GM20000 (cell line): ENCODE data around the gene SCT.

Source experiments
- DNase-seq: peaks from one replicate; pipeline ENCODE4 v3.0.0; 2012; ENCODE audit warnings: low spot score
- CTCF ChIP-seq: IDR thresholded peaks from 2 replicates; pipeline ENCODE4 v1.5.1; 2012; ENCODE audit warnings: mild to moderate bottlenecking, control low read depth; ENCODE audit errors: extremely low read depth, missing control alignments

The SCT gene

GRCh38 chr11:624705-625635, 2.0 kb downstream of the SCT start, which contains the start of gene CDHR5:
Gene CDHR5 (minus strand): TSS chr11:624955. CDS start chr11:624902, 53 bp downstream.
- no peak for DNase-seq
- no peak for TF ChIP-seq CTCF

GRCh38 chr11:623999-624704, 2.8 kb downstream of the SCT start:
- no peak for TF ChIP-seq CTCF
- no peak for DNase-seq

GRCh38 chr11:623349-623869, 3.6 kb downstream of the SCT start:
- no peak for DNase-seq
- TF ChIP-seq CTCF: no peak

- no peak for TF ChIP-seq CTCF
- DNase-seq: no peak
Observed at GRCh38 chr11:621838-622237, 5.1 kb downstream of the SCT start.

- TF ChIP-seq CTCF: no peak
- DNase-seq: no peak
Observed at GRCh38 chr11:620935-621814, 5.8 kb downstream of the SCT start.

GRCh38 chr11:620201-620600, 6.8 kb downstream of the SCT start:
- TF ChIP-seq CTCF: no peak
- DNase-seq: no peak
